Neural cell (in vitro differentiated cells): ENCODE results near the gene ABCA4. TPM values are rescaled to one million over a fixed set of nuclear protein-coding genes. Genes with fewer than 3 reads are reported as not detected.

Experiments used
- H2AFZ ChIP-seq: fragments of 200-600, 300-800 bp; sonication (generic), shearing (Covaris generic); 2 replicates; pipeline ENCODE4 v1.6.0; 2014; ENCODE audit warnings: low read depth, mild to moderate bottlenecking, antibody characterized with exemption, low read length, moderate library complexity
- H3F3A ChIP-seq: fragments of 200-600 bp; shearing (Covaris generic); 2 replicates; pipeline ENCODE4 v1.6.1; 2016; ENCODE audit warnings: mild to moderate bottlenecking, moderate library complexity, mixed read lengths, antibody characterized with exemption, low read length; ENCODE audit not compliant: insufficient read depth, poor library complexity, severe bottlenecking
- H3K27ac ChIP-seq: fragments of 200-600, 300-800 bp; sonication (generic), shearing (Covaris generic); 2 replicates; pipeline ENCODE4 v1.5.1; 2014; ENCODE audit warnings: mild to moderate bottlenecking, low read length, moderate library complexity
- H3K27me3 ChIP-seq: fragments of 300-800, 200-600 bp; sonication (generic), shearing (Covaris generic); 2 replicates; pipeline ENCODE4 v1.6.0; 2014; ENCODE audit warnings: mild to moderate bottlenecking, low read depth, low read length, moderate library complexity; ENCODE audit not compliant: insufficient read depth
- H3K36me3 ChIP-seq: fragments of 300-800, 200-600 bp; sonication (generic), shearing (Covaris generic); 2 replicates; pipeline ENCODE4 v1.5.1; 2014; ENCODE audit warnings: mild to moderate bottlenecking, antibody characterized with exemption, low read length, moderate library complexity; ENCODE audit not compliant: insufficient read depth
- H3K4me2 ChIP-seq: fragments of 300-800, 200-600 bp; sonication (generic), shearing (Covaris generic); 2 replicates; pipeline ENCODE4 v1.6.0; 2014; ENCODE audit warnings: mild to moderate bottlenecking, low read length
- H3K4me3 ChIP-seq: fragments of 300-800, 200-600 bp; sonication (generic), shearing (Covaris generic); 2 replicates; pipeline ENCODE4 v1.5.1; 2014; ENCODE audit warnings: mild to moderate bottlenecking, low read length, moderate library complexity
- H3K79me2 ChIP-seq: fragments of 200-600 bp; shearing (Covaris generic); replicated peaks from 2 replicates; pipeline ENCODE4 v1.6.0; 2014; ENCODE audit warnings: mild to moderate bottlenecking, low read length, moderate library complexity; ENCODE audit not compliant: insufficient read depth
- H3K9ac ChIP-seq: fragments of 300-800, 200-600 bp; sonication (generic), shearing (Covaris generic); 2 replicates; pipeline ENCODE4 v1.6.1; 2016; ENCODE audit warnings: mild to moderate bottlenecking, low read length, mixed read lengths
- H3K9me2 ChIP-seq: fragments of 200-600 bp; shearing (Covaris generic); 2 replicates; pipeline ENCODE4 v1.6.1; 2016; ENCODE audit warnings: mild to moderate bottlenecking, low read length, mixed read lengths; ENCODE audit not compliant: insufficient read depth
- H3K9me3 ChIP-seq: fragments of 200-600, 300-800 bp; sonication (generic), shearing (Covaris generic); 2 replicates; pipeline ENCODE4 v1.6.1; 2016; ENCODE audit warnings: mild to moderate bottlenecking, mixed run types, low read length, moderate library complexity, mixed read lengths
- H4K20me1 ChIP-seq: fragments of 200-600 bp; shearing (Covaris generic); 2 replicates; pipeline ENCODE4 v1.6.1; 2016; ENCODE audit warnings: mild to moderate bottlenecking, mixed run types; ENCODE audit not compliant: insufficient read depth
- EP300 ChIP-seq: fragments of 450-650 bp; conservative IDR thresholded peaks from 2 replicates; pipeline ENCODE4 v1.6.1; 2014; ENCODE audit warnings: antibody characterized with exemption, mild to moderate bottlenecking, moderate library complexity; ENCODE audit not compliant: poor library complexity, severe bottlenecking
- EZH2 ChIP-seq: fragments of 200-600, 300-800 bp; shearing (Covaris generic), sonication (generic); IDR thresholded peaks from 2 replicates; pipeline ENCODE4 v1.6.1; 2014; ENCODE audit warnings: antibody characterized with exemption, low read length, borderline replicate concordance, mild to moderate bottlenecking; ENCODE audit not compliant: insufficient read depth, poor library complexity, severe bottlenecking
- MXI1 ChIP-seq: fragments of 450-650 bp; conservative IDR thresholded peaks from 2 replicates; pipeline ENCODE4 v1.6.1; 2014; ENCODE audit warnings: antibody characterized with exemption, mild to moderate bottlenecking; ENCODE audit not compliant: poor library complexity, severe bottlenecking
- POLR2AphosphoS5 ChIP-seq: IDR thresholded peaks from 2 replicates; pipeline ENCODE4 v1.6.1; 2012
- RAD21 ChIP-seq: fragments of 450-650 bp; conservative IDR thresholded peaks from 2 replicates; pipeline ENCODE4 v1.6.1; 2014; ENCODE audit warnings: antibody characterized with exemption, mild to moderate bottlenecking, moderate library complexity
- SMC3 ChIP-seq: fragments of 450-650 bp; conservative IDR thresholded peaks from 2 replicates; pipeline ENCODE4 v1.6.1; 2014; ENCODE audit warnings: antibody characterized with exemption, mild to moderate bottlenecking, moderate library complexity; ENCODE audit not compliant: poor library complexity
- TAF1 ChIP-seq: IDR thresholded peaks from 2 replicates; pipeline ENCODE4 v1.6.1; 2012; ENCODE audit warnings: low read depth
- polyA plus RNA-seq: library from polyadenylated mRNA; depleted of rRNA; stranded (reverse); fragments of >200 nt; gene quantifications from 2 replicates; pipeline ENCODE4 v1.2.3, GENCODE V29; 2014
- TF ChIP-seq, protein P1 (sequence below): IDR thresholded peaks from 2 replicates; pipeline ENCODE4 v1.6.1; 2012; ENCODE audit warnings: borderline replicate concordance
- TF ChIP-seq, protein P2 (sequence below): fragments of 450-650 bp; IDR thresholded peaks from 2 replicates; pipeline ENCODE4 v1.5.1; 2014; ENCODE audit warnings: antibody characterized with exemption, mild to moderate bottlenecking, moderate library complexity; ENCODE audit not compliant: poor library complexity, severe bottlenecking

The ABCA4 gene
- polyA plus RNA-seq, 1 donor from 2014 or later, result not detected

DNA sequence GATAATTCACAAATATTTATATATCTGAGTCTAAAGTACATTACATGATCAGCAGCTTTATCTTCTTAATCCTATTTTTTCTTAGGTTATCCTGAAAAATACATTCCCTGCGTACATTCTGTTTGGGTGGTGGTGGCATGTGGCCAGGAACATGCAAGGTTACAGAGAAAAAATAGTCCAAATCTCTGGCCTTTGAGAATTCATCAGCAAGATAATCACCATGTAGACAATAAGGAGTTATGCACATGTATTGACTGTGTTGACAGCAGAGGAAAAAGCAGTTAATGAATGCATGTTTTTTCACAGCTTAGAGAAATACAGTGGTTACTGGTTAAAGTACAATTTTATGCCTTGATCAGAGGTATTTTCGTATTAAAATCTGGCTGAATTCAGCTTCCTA, 49.0 kb downstream of the ABCA4 start:
- Histone ChIP-seq H3K9me2 (no peaks in the 10 kb centered on the region), H2AFZ (no peak overlapping the region)

DNA sequence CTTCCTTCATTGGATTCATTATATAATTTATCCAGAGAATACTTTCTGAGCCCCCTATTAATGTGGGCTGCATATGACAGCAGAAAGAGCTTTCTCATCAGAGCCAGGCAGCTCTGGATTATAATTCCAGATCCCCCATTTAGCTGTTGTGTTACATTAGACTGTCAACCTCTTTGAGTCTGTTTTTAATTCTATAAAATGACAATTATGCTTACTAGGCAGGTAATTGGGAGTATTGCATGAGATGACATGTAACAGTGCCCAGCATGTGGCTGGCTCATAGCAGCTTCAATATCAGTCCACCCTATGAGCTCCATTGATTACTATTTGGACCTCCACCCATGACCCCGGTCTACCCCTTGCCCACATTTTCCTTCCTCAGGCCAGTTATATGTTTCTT, 49.6 kb downstream of the ABCA4 start:
- no peaks in the 10 kb centered on the region for H3F3A ChIP-seq
- H3K9ac ChIP-seq, result no peak overlapping the region
- H3K27me3 ChIP-seq, result no peaks in the 10 kb centered on the region
- H3K36me3 ChIP-seq, result no peaks in the 10 kb centered on the region
- H2AFZ ChIP-seq, result no peak overlapping the region
- H3K9me3 ChIP-seq, result no peaks in the 10 kb centered on the region
- H3K27ac ChIP-seq, result no peak overlapping the region
- H3K79me2 ChIP-seq, result no peaks in the 10 kb centered on the region
- H4K20me1 ChIP-seq, result no peaks in the 10 kb centered on the region
- H3K4me2 ChIP-seq, result no peak overlapping the region
- no peaks in the 10 kb centered on the region for H3K9me2 ChIP-seq
- H3K4me3 ChIP-seq, result no peak overlapping the region
- TF ChIP-seq EP300, result no peak

More for the DNA sequence above, 49.0 kb downstream of the ABCA4 start:
- Histone ChIP-seq H3K27ac (no peak overlapping the region), H3K9ac (no peak overlapping the region), H3F3A (no peaks in the 10 kb centered on the region), H3K79me2 (no peaks in the 10 kb centered on the region), H4K20me1 (no peaks in the 10 kb centered on the region), H3K4me2 (no peak overlapping the region), H3K9me3 (no peaks in the 10 kb centered on the region), H3K36me3 (no peaks in the 10 kb centered on the region), H3K4me3 (no peak overlapping the region), H3K27me3 (no peaks in the 10 kb centered on the region)
- TF ChIP-seq, protein P1, sequence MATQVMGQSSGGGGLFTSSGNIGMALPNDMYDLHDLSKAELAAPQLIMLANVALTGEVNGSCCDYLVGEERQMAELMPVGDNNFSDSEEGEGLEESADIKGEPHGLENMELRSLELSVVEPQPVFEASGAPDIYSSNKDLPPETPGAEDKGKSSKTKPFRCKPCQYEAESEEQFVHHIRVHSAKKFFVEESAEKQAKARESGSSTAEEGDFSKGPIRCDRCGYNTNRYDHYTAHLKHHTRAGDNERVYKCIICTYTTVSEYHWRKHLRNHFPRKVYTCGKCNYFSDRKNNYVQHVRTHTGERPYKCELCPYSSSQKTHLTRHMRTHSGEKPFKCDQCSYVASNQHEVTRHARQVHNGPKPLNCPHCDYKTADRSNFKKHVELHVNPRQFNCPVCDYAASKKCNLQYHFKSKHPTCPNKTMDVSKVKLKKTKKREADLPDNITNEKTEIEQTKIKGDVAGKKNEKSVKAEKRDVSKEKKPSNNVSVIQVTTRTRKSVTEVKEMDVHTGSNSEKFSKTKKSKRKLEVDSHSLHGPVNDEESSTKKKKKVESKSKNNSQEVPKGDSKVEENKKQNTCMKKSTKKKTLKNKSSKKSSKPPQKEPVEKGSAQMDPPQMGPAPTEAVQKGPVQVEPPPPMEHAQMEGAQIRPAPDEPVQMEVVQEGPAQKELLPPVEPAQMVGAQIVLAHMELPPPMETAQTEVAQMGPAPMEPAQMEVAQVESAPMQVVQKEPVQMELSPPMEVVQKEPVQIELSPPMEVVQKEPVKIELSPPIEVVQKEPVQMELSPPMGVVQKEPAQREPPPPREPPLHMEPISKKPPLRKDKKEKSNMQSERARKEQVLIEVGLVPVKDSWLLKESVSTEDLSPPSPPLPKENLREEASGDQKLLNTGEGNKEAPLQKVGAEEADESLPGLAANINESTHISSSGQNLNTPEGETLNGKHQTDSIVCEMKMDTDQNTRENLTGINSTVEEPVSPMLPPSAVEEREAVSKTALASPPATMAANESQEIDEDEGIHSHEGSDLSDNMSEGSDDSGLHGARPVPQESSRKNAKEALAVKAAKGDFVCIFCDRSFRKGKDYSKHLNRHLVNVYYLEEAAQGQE, result no peak
- TF ChIP-seq, protein P2, sequence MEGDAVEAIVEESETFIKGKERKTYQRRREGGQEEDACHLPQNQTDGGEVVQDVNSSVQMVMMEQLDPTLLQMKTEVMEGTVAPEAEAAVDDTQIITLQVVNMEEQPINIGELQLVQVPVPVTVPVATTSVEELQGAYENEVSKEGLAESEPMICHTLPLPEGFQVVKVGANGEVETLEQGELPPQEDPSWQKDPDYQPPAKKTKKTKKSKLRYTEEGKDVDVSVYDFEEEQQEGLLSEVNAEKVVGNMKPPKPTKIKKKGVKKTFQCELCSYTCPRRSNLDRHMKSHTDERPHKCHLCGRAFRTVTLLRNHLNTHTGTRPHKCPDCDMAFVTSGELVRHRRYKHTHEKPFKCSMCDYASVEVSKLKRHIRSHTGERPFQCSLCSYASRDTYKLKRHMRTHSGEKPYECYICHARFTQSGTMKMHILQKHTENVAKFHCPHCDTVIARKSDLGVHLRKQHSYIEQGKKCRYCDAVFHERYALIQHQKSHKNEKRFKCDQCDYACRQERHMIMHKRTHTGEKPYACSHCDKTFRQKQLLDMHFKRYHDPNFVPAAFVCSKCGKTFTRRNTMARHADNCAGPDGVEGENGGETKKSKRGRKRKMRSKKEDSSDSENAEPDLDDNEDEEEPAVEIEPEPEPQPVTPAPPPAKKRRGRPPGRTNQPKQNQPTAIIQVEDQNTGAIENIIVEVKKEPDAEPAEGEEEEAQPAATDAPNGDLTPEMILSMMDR, result no peak
- no peak for TF ChIP-seq SMC3
- TF ChIP-seq POLR2AphosphoS5, result no peak
- TF ChIP-seq EP300, result no peak
- TF ChIP-seq EZH2, result no peak
- TF ChIP-seq MXI1, result no peak
- no peak for TF ChIP-seq TAF1
- no peak for TF ChIP-seq RAD21

DNA sequence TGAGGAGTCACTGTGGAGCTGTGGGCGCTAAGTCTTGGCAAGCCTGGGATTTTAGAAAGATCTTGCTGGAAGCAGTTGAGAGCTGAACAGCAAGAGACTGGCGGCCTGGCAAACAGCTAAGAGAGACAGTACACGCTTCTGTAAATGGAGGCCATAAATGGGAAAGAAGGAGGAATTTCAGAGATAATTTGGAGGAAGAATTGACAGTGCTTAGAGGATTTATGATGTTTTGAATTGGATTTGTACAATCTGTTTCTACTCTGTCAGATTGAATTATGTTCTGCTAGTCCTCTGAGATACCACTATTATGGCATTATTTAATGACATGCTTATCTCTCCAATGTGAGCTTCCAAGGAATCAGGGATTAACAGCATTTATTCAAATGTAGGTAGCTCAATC, 50.1 kb downstream of the ABCA4 start:
- Histone ChIP-seq H3K4me2 (no peak overlapping the region), H4K20me1 (no peaks in the 10 kb centered on the region), H3F3A (no peaks in the 10 kb centered on the region), H3K9me3 (no peaks in the 10 kb centered on the region), H3K4me3 (no peak overlapping the region), H3K79me2 (no peaks in the 10 kb centered on the region), H3K36me3 (no peaks in the 10 kb centered on the region), H3K27me3 (no peaks in the 10 kb centered on the region), H3K27ac (no peak overlapping the region), H2AFZ (no peak overlapping the region), H3K9me2 (no peaks in the 10 kb centered on the region), H3K9ac (no peak overlapping the region)
- TF ChIP-seq TAF1, result no peak
- TF ChIP-seq POLR2AphosphoS5, result peak; percentile 54
- TF ChIP-seq MXI1, result no peak
- TF ChIP-seq, protein P1, result peak; percentile 87
- TF ChIP-seq, protein P2, result no peak
- TF ChIP-seq SMC3, result no peak
